ENCODE results near the gene RHOB. TPM values are rescaled to one million over a fixed set of nuclear protein-coding genes. Genes with fewer than 3 reads are reported as not detected.
A peak's percentile ranks its signal among the peaks of the same experiment; 100 is the strongest.

The RHOB gene
- total and polyA plus RNA-seq, 8 donors: 143 to 1,146 (median 424) TPM

GRCh38 chr2:20423359-20423758, 23.5 kb upstream of the RHOB start:
- intact Hi-C loops (cut with DNase I; ENCODE audit: low total_unique reads): no loop called here
- DNase-seq: no peak
- 84 to 92% (median 90%) methylated on average over 6 of the region's 6 CpGs for WGBS, 5 donors
- H3K27me3 ChIP-seq: no peaks in the 10 kb centered on the region
- TF ChIP-seq POLR2AphosphoS5 (IDR thresholded peaks at IDR 0.05): no peak
- no peak for TF ChIP-seq POLR2A (IDR thresholded peaks at IDR 0.05)
- TF ChIP-seq EP300 (IDR thresholded peaks at IDR 0.05): no peak
- no peak for TF ChIP-seq CTCF (IDR thresholded peaks at IDR 0.05)
- H3K27ac ChIP-seq: peak overlapping the region in 4 of 5 donors; percentile 67 to 87 (median 80)
- peaks cover 39 to 75% (median 70%) of the 10 kb centered on the region in 4 donors for H3K4me1 ChIP-seq
- H3K36me3 ChIP-seq: no peaks in the 10 kb centered on the region
- no peak overlapping the region for H3K4me3 ChIP-seq
- H3K9me3 ChIP-seq: no peaks in the 10 kb centered on the region

GRCh38 chr2:20423847-20424246, 23.0 kb upstream of the RHOB start:
- Histone ChIP-seq H3K27ac (peak overlapping the region in 4 of 5 donors; percentile 76 to 87 (median 80)), H3K4me1 (peaks cover 39 to 70% (median 65%) of the 10 kb centered on the region in 4 donors), H3K27me3 (no peaks in the 10 kb centered on the region), H3K36me3 (no peaks in the 10 kb centered on the region), H3K4me3 (no peak overlapping the region), H3K9me3 (no peaks in the 10 kb centered on the region)
- intact Hi-C loops (cut with DNase I; ENCODE audit: low total_unique reads): no loop called here
- WGBS, 5 donors: 93 to 100% (median 100%) methylated on average over 2 of the region's 2 CpGs
- DNase-seq: no peak
- TF ChIP-seq POLR2AphosphoS5 (IDR thresholded peaks at IDR 0.05) (no peak), EP300 (IDR thresholded peaks at IDR 0.05) (no peak), CTCF (IDR thresholded peaks at IDR 0.05) (no peak), POLR2A (IDR thresholded peaks at IDR 0.05) (no peak)

- H3K4me1 ChIP-seq: peaks cover 45 to 68% (median 61%) of the 10 kb centered on the region in 4 donors
- DNase-seq: peak; percentile 46 to 62
- intact Hi-C loops (cut with DNase I; ENCODE audit: low total_unique reads): no loop called here
- no peaks in the 10 kb centered on the region for H3K36me3 ChIP-seq
- TF ChIP-seq CTCF (IDR thresholded peaks at IDR 0.05) (no peak), POLR2AphosphoS5 (IDR thresholded peaks at IDR 0.05) (peak in 2 of 3 donors; percentile 28)
- no peak overlapping the region for H3K4me3 ChIP-seq
- H3K27ac ChIP-seq: peak overlapping the region; percentile 36 to 87 (median 76)
- H3K9me3 ChIP-seq: no peaks in the 10 kb centered on the region
- no peaks in the 10 kb centered on the region for H3K27me3 ChIP-seq
- 49 to 68% (median 63%) methylated on average over 14 to 15 of the region's 15 CpGs for WGBS, 5 donors
Observed at GRCh38 chr2:20424300-20425290, 22.3 kb upstream of the RHOB start.

GRCh38 chr2:20425371-20425881, 21.4 kb upstream of the RHOB start:
- Histone ChIP-seq H3K27me3 (no peaks in the 10 kb centered on the region), H3K9me3 (no peaks in the 10 kb centered on the region), H3K4me1 (peaks cover 46 to 68% (median 60%) of the 10 kb centered on the region in 4 donors), H3K27ac (peak overlapping the region in 4 of 5 donors; percentile 76 to 87 (median 80)), H3K4me3 (no peak overlapping the region), H3K36me3 (no peaks in the 10 kb centered on the region)
- no peak for DNase-seq
- WGBS, 5 donors: 85 to 95% (median 92%) methylated on average over 6 of the region's 6 CpGs
- intact Hi-C loops (cut with DNase I; ENCODE audit: low total_unique reads): no loop called here
- TF ChIP-seq POLR2AphosphoS5 (IDR thresholded peaks at IDR 0.05) (no peak), POLR2A (IDR thresholded peaks at IDR 0.05) (no peak), EP300 (IDR thresholded peaks at IDR 0.05) (no peak), CTCF (IDR thresholded peaks at IDR 0.05) (no peak)
